GM10266 (cell line): Measurements from ENCODE around the gene PSTK.

Experiments
- DNase-seq: peaks from one replicate; pipeline ENCODE4 v3.0.0; 2012; ENCODE audit errors: extremely low spot score
- CTCF ChIP-seq: IDR thresholded peaks from 2 replicates; pipeline ENCODE4 v1.5.1; 2012; ENCODE audit warnings: mild to moderate bottlenecking, low read depth; ENCODE audit not compliant: control insufficient read depth, insufficient read depth; ENCODE audit errors: missing control alignments

PSTK gene

GRCh38 chr10:122993797-122994336, 13.7 kb downstream of the PSTK start:
- DNase-seq = no peak
- TF ChIP-seq CTCF = no peak

GRCh38 chr10:122995936-122996335, 15.7 kb downstream of the PSTK start:
- TF ChIP-seq CTCF = no peak
- no peak for DNase-seq

GRCh38 chr10:122997864-122998263, 17.7 kb downstream of the PSTK start:
- no peak for DNase-seq
- TF ChIP-seq CTCF = no peak

GRCh38 chr10:122998360-122998917, 18.2 kb downstream of the PSTK start:
- DNase-seq = no peak
- no peak for TF ChIP-seq CTCF

- TF ChIP-seq CTCF = no peak
Observed at GRCh38 chr10:122998934-122999333, 18.7 kb downstream of the PSTK start.

GRCh38 chr10:122999347-122999746, 19.1 kb downstream of the PSTK start:
- TF ChIP-seq CTCF = no peak
- no peak for DNase-seq

More at GRCh38 chr10:122998934-122999333, 18.7 kb downstream of the PSTK start:
- no peak for DNase-seq

- DNase-seq = no peak
- no peak for TF ChIP-seq CTCF
Observed at GRCh38 chr10:123000155-123000554, 20.0 kb downstream of the PSTK start.
